A673 (cell line): ENCODE measurements around the gene EBPL. TPM values are rescaled to one million over a fixed set of nuclear protein-coding genes. Genes with fewer than 3 reads are reported as not detected.

Experiments
- BruUV-seq: library from RNA; stranded (reverse); fragments of 400-500 nt; replicated peaks from 2 replicates; lab custom pipeline; 2021; lab: Mats Ljungman, UMichigan
- CTCF ChIA-PET: fragments of 300-600 bp; sonication (Branson Sonifier 250); formaldehyde crosslinking; loops from one replicate; lab custom pipeline; 2022; ENCODE audit warnings: antibody characterized with exemption; lab: Charles Lee
- POLR2A ChIA-PET: fragments of 300-600 bp; sonication (Branson Sonifier 250); formaldehyde crosslinking; loops from one replicate; lab custom pipeline; 2022; ENCODE audit warnings: antibody characterized with exemption; ENCODE audit not compliant: low non-redundant PET; lab: Charles Lee
- DNase-seq: peaks from one replicate; pipeline ENCODE4 v3.0.0-alpha.2; 2015; ENCODE audit warnings: low spot score
- H3K27ac ChIP-seq: fragments of 200-600 bp; sonication (generic); 2 replicates; pipeline ENCODE4 v1.5.1; 2016; ENCODE audit warnings: mixed run types, low read depth, mild to moderate bottlenecking, mixed read lengths, antibody characterized with exemption, low read length; ENCODE audit not compliant: poor library complexity, severe bottlenecking
- H3K27me3 ChIP-seq: fragments of 200-600 bp; sonication (generic); replicated peaks from 2 replicates; pipeline ENCODE4 v1.6.1; 2017; ENCODE audit warnings: mixed run types, low read depth, mild to moderate bottlenecking, mixed read lengths, antibody characterized with exemption, low read length; ENCODE audit not compliant: insufficient read depth, poor library complexity
- H3K36me3 ChIP-seq: fragments of 200-600 bp; sonication (generic); 2 replicates; pipeline ENCODE4 v1.6.1; 2016; ENCODE audit warnings: mixed run types, mild to moderate bottlenecking, mixed read lengths, antibody characterized with exemption, low read length; ENCODE audit not compliant: insufficient read depth, poor library complexity, severe bottlenecking
- H3K4me1 ChIP-seq: fragments of 200-600 bp; sonication (generic); 2 replicates; pipeline ENCODE4 v1.6.1; 2017; ENCODE audit warnings: mixed run types, mild to moderate bottlenecking, mixed read lengths, antibody characterized with exemption, low read length; ENCODE audit not compliant: insufficient read depth, poor library complexity, severe bottlenecking
- H3K4me3 ChIP-seq: fragments of 200-600 bp; sonication (generic); 2 replicates; pipeline ENCODE4 v1.5.1; 2016; ENCODE audit warnings: low read depth, mixed run types, mild to moderate bottlenecking, mixed read lengths, low read length; ENCODE audit not compliant: poor library complexity, severe bottlenecking
- H3K9me3 ChIP-seq: fragments of 200-600 bp; sonication (generic); 2 replicates; pipeline ENCODE4 v1.6.1; 2016; ENCODE audit warnings: mixed run types, low read depth, mild to moderate bottlenecking, mixed read lengths, antibody characterized with exemption, low read length; ENCODE audit not compliant: poor library complexity, severe bottlenecking
- EZH2 ChIP-seq: fragments of 200-600 bp; sonication (generic); IDR thresholded peaks from 2 replicates; pipeline ENCODE4 v1.6.1; 2017; ENCODE audit warnings: borderline replicate concordance, low read depth, mild to moderate bottlenecking, mixed read lengths, antibody characterized with exemption, low read length; ENCODE audit not compliant: poor library complexity, severe bottlenecking
- intact Hi-C: fragments of 100-400 bp; cut with micrococcal nuclease; formaldehyde crosslinking; loops from one replicate; pipeline ENCODE4 v1.10.0; 2022; ENCODE audit not compliant: unreplicated experiment
- total RNA-seq: library from RNA; stranded (reverse); gene quantifications from 2 replicates; pipeline ENCODE4 v1.2.3, GENCODE V29; 2021
- TF ChIP-seq, protein P1 (sequence below): fragments of 300-800, 200-600 bp; sonication (generic); conservative IDR thresholded peaks from 2 replicates; pipeline ENCODE4 v1.5.1; 2017; ENCODE audit warnings: low read depth, mild to moderate bottlenecking, antibody characterized with exemption, low read length, moderate library complexity, mixed read lengths

EBPL gene
- total RNA-seq, 1 experiment from 2014 or later, result 66.5 TPM

DNA sequence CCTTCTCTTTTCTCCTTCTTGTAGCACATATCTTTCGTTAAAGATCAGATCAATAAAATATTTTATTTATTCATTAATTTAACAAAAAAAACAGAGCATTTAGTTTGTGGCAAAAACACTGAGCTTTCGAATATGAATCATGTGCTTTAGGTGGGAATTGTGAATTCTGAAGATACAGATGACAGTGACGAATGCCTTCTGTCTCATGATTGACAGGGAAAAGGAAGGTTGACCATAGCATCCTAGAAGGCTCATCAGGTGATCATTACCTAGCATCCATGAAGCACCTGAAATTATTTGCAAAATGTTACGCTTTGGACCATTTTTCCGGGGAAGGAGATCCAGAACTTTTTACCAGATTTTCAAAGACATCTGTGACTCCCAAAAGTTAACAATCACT lies 59.1 kb downstream of the EBPL start:
- ChIA-PET POLR2A (no interaction called here), CTCF (no interaction called here)
- TF ChIP-seq, protein P1, sequence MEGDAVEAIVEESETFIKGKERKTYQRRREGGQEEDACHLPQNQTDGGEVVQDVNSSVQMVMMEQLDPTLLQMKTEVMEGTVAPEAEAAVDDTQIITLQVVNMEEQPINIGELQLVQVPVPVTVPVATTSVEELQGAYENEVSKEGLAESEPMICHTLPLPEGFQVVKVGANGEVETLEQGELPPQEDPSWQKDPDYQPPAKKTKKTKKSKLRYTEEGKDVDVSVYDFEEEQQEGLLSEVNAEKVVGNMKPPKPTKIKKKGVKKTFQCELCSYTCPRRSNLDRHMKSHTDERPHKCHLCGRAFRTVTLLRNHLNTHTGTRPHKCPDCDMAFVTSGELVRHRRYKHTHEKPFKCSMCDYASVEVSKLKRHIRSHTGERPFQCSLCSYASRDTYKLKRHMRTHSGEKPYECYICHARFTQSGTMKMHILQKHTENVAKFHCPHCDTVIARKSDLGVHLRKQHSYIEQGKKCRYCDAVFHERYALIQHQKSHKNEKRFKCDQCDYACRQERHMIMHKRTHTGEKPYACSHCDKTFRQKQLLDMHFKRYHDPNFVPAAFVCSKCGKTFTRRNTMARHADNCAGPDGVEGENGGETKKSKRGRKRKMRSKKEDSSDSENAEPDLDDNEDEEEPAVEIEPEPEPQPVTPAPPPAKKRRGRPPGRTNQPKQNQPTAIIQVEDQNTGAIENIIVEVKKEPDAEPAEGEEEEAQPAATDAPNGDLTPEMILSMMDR, result no peak
- TF ChIP-seq EZH2, result no peak
- no peaks in the 10 kb centered on the region for H3K27me3 ChIP-seq
- DNase-seq, result no peak
- no peaks in the 10 kb centered on the region for H3K36me3 ChIP-seq
- H3K9me3 ChIP-seq, result no peaks in the 10 kb centered on the region
- no TSS peak for BruUV-seq
- H3K4me1 ChIP-seq, result no peaks in the 10 kb centered on the region
- no peak overlapping the region for H3K27ac ChIP-seq
- intact Hi-C loops, result no loop called here
- no peak overlapping the region for H3K4me3 ChIP-seq

DNA sequence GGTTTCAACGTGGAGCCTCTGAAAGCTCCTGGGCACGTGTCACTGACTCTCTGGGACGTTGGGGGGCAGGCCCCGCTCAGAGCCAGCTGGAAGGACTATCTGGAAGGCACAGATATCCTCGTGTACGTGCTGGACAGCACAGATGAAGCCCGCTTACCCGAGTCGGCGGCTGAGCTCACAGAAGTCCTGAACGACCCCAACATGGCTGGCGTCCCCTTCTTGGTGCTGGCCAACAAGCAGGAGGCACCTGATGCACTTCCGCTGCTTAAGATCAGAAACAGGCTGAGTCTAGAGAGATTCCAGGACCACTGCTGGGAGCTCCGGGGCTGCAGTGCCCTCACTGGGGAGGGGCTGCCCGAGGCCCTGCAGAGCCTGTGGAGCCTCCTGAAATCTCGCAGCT lies 60.7 kb downstream of the EBPL start:
- no peak for TF ChIP-seq EZH2
- TF ChIP-seq, protein P1, result no peak
- no peak overlapping the region for H3K27ac ChIP-seq
- no TSS peak for BruUV-seq
- H3K4me3 ChIP-seq, result no peak overlapping the region
- no peaks in the 10 kb centered on the region for H3K36me3 ChIP-seq
- H3K27me3 ChIP-seq, result no peaks in the 10 kb centered on the region
- CTCF ChIA-PET, result no interaction called here
- no peak for DNase-seq
- intact Hi-C loops, result no loop called here
- H3K4me1 ChIP-seq, result no peaks in the 10 kb centered on the region
- H3K9me3 ChIP-seq, result no peaks in the 10 kb centered on the region
- POLR2A ChIA-PET, result no interaction called here

DNA sequence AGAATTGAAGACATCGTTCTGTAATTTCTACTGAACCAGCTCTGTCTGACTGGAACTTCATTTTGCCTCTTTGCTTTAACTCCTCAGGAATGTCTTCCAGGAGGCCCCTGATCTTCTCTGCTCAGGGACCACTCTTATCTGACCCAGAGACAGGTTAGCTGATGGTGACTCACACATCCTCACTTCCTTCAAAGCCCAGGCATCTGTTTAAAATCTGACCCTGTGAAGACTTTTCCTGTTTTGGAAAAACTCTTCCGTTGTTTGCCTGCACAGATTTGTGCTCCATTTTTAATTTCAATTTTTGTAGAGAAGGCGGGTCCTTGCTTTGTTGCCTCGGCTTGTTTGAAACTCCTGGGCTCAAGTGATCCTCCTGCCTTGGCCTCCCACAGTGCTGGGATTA lies 61.3 kb downstream of the EBPL start:
- no peak for TF ChIP-seq EZH2
- TF ChIP-seq, protein P1, result no peak
- ChIA-PET POLR2A (no interaction called here), CTCF (no interaction called here)
- Histone ChIP-seq H3K36me3 (no peaks in the 10 kb centered on the region), H3K4me3 (no peak overlapping the region), H3K9me3 (no peaks in the 10 kb centered on the region), H3K4me1 (no peaks in the 10 kb centered on the region), H3K27me3 (no peaks in the 10 kb centered on the region), H3K27ac (no peak overlapping the region)
- intact Hi-C loops, result no loop called here
- no peak for DNase-seq
- BruUV-seq, result no TSS peak
